ENCODE results near the gene CYP26B1.

CYP26B1 gene

DNA sequence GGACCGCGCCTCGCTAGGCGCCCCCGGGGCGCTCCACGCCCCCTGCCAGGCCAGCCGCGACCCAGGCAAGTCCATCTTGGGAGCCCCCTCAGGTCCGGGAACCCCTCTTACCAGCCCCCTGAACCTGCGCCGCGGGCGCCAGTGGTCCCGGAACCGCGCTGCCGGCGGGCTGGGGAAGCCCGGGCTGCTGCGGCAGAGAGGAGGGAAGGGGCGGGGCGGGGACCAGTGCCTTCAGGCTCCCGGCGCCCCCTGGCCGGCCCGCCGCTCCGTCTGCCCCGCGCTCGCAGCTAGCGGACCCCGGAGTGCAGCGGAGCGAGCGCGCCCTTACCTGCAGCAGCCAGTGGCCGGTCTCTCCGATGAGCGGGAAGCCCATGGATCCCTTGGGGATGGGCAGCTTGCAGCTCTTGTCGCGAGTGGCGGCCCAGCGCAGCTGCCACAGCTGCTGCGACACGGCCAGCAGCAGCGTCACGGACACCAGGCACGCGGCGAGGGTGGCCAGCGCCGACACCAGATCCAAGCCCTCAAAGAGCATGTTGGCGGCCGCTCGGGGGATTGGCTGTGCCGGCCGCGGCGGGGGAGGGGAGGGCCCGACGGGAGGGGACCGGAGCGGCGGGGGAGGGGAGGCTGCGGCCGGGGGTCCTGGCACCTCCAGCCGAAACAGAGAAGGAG lies at the start of gene CYP26B1:
TSS of gene CYP26B1 (minus strand) at position 560 of the 669 bp plus-strand sequence. CDS start at position 532, 28 bp downstream.
- no peak within 1 kb of the TSS for H3K27ac ChIP-seq (ENCODE audit: low read length)
- H3K4me3 ChIP-seq (ENCODE audit: low read depth in 1 of 2, low read length in 2 of 2) = no peak within 1 kb of the TSS
- no peak for TF ChIP-seq CTCF (IDR thresholded peaks at IDR 0.05; ENCODE audit: borderline replicate concordance, extremely low read depth, low read length, poor library complexity, severe bottlenecking)
- TF ChIP-seq EZH2 (IDR thresholded peaks at IDR 0.05; ENCODE audit: borderline replicate concordance, low read depth, low read length, severe bottlenecking) = no peak
- no peak for ATAC-seq (ENCODE audit: insufficient read depth, low read depth)
- no peak within 1 kb of the TSS for H2AFZ ChIP-seq (ENCODE audit: low read depth, low read length)
- no peaks in the 10 kb centered on the region for H3K36me3 ChIP-seq (ENCODE audit: insufficient read depth, low read length)
- peaks cover 3% of the 10 kb centered on the region for H3K9me3 ChIP-seq (ENCODE audit: insufficient read depth, low read length, severe bottlenecking)
- H4K20me1 ChIP-seq (ENCODE audit: insufficient read depth, low read length) = no peaks in the 10 kb centered on the region
- no peak within 1 kb of the TSS for H3K4me2 ChIP-seq (ENCODE audit: insufficient read depth, low read length)
- peaks cover 2% of the 10 kb centered on the region for H3K27me3 ChIP-seq (ENCODE audit: insufficient read depth, low read length, poor library complexity)
- DNase-seq = no peak
- H3K79me2 ChIP-seq (ENCODE audit: insufficient read depth, low read length) = no peaks in the 10 kb centered on the region
- no peaks in the 10 kb centered on the region for H3K4me1 ChIP-seq (ENCODE audit: insufficient read depth, low read length)
- no peak within 1 kb of the TSS for H3K9ac ChIP-seq (ENCODE audit: low read depth, low read length)

GRCh38 chr2:72193723-72194122 lies 46.1 kb upstream of the CYP26B1 start:
- H3K36me3 ChIP-seq (ENCODE audit: insufficient read depth, low read length) = no peaks in the 10 kb centered on the region
- no peak overlapping the region for H3K4me3 ChIP-seq (ENCODE audit: low read depth in 1 of 2, low read length in 2 of 2)
- DNase-seq = no peak
- H3K79me2 ChIP-seq (ENCODE audit: insufficient read depth, low read length) = no peaks in the 10 kb centered on the region
- no peak overlapping the region for H2AFZ ChIP-seq (ENCODE audit: low read depth, low read length)
- no peaks in the 10 kb centered on the region for H3K4me1 ChIP-seq (ENCODE audit: insufficient read depth, low read length)
- no peak overlapping the region for H3K4me2 ChIP-seq (ENCODE audit: insufficient read depth, low read length)
- H3K27ac ChIP-seq (ENCODE audit: low read length) = no peak overlapping the region
- H3K27me3 ChIP-seq (ENCODE audit: insufficient read depth, low read length, poor library complexity) = no peaks in the 10 kb centered on the region
- no peak for TF ChIP-seq EZH2 (IDR thresholded peaks at IDR 0.05; ENCODE audit: borderline replicate concordance, low read depth, low read length, severe bottlenecking)
- no peak for TF ChIP-seq CTCF (IDR thresholded peaks at IDR 0.05; ENCODE audit: borderline replicate concordance, extremely low read depth, low read length, poor library complexity, severe bottlenecking)
- H4K20me1 ChIP-seq (ENCODE audit: insufficient read depth, low read length) = no peaks in the 10 kb centered on the region
- no peak overlapping the region for H3K9ac ChIP-seq (ENCODE audit: low read depth, low read length)
- ATAC-seq (ENCODE audit: insufficient read depth, low read depth) = no peak
- no peaks in the 10 kb centered on the region for H3K9me3 ChIP-seq (ENCODE audit: insufficient read depth, low read length, severe bottlenecking)

DNA sequence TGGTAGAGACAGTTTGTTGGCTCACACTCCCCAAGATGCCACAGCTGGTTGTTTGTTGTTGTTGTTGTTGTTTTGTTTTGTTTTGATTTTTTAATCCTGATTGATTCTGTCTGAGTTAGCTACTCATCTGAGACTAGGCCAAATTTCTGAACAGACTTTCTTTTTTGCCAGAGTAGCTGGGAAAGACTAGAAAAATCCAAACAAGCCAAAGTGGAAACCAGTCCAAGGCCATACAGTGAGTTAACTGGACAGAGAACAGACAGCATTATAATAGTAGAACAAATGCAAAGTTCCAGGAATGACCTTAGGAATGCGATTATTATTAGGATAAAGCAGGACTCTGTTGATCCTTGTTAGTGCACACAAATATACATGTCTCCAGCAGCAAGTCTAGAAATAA lies 43.8 kb upstream of the CYP26B1 start:
- no peaks in the 10 kb centered on the region for H3K27me3 ChIP-seq (ENCODE audit: insufficient read depth, low read length, poor library complexity)
- no peak overlapping the region for H2AFZ ChIP-seq (ENCODE audit: low read depth, low read length)
- no peak overlapping the region for H3K9ac ChIP-seq (ENCODE audit: low read depth, low read length)
- no peak for DNase-seq
- no peaks in the 10 kb centered on the region for H4K20me1 ChIP-seq (ENCODE audit: insufficient read depth, low read length)
- ATAC-seq (ENCODE audit: insufficient read depth, low read depth) = no peak
- H3K79me2 ChIP-seq (ENCODE audit: insufficient read depth, low read length) = no peaks in the 10 kb centered on the region
- no peak overlapping the region for H3K4me3 ChIP-seq (ENCODE audit: low read depth in 1 of 2, low read length in 2 of 2)
- no peaks in the 10 kb centered on the region for H3K4me1 ChIP-seq (ENCODE audit: insufficient read depth, low read length)
- H3K9me3 ChIP-seq (ENCODE audit: insufficient read depth, low read length, severe bottlenecking) = peaks cover 4% of the 10 kb centered on the region
- no peak for TF ChIP-seq EZH2 (IDR thresholded peaks at IDR 0.05; ENCODE audit: borderline replicate concordance, low read depth, low read length, severe bottlenecking)
- TF ChIP-seq CTCF (IDR thresholded peaks at IDR 0.05; ENCODE audit: borderline replicate concordance, extremely low read depth, low read length, poor library complexity, severe bottlenecking) = no peak
- H3K27ac ChIP-seq (ENCODE audit: low read length) = no peak overlapping the region
- no peaks in the 10 kb centered on the region for H3K36me3 ChIP-seq (ENCODE audit: insufficient read depth, low read length)
- no peak overlapping the region for H3K4me2 ChIP-seq (ENCODE audit: insufficient read depth, low read length)

Data from DND-41 (cell line).